ENCODE results near the gene LSM7. TPM values are rescaled to one million over a fixed set of nuclear protein-coding genes. Genes with fewer than 3 reads are reported as not detected.

Gene LSM7
- total RNA-seq, 1 donor from 2014 or later = 85.0 TPM

DNA sequence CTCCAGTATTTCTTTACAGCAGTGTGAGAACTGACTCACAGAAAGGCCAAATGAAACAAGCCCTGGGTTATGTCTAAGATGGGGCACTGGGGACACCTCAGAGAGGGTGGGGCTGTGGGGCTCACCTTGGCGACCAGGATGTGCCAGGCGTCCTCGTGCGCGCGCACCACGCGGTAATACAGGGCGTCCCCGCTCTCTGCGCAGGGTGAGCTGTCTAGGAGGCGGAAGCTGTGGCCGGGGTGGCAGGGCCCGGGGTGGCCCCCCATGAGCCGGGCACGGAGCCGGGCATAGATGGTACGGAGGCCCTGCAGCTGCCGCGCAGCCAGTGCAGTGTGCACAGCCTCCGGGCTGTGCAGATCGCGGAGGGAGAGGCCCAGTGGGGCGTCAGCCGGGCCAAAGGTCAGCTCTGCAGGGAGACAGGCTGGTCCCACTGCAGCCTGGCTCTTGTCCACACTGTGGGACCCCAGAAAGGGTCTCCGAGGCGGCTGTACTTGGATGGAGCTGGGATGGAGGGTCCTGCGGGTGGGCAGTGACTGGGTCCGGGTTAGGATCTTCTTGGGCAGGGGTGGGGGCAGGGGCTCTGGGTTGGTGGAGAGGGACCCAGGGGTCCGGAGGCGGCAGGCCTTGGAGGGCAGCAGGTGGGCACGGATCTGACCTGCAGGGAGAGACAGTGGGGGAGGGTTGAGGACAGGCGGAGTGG is 49.8 kb downstream of the LSM7 start:
- DNase-seq (ENCODE audit: low spot score) = no peak

DNA sequence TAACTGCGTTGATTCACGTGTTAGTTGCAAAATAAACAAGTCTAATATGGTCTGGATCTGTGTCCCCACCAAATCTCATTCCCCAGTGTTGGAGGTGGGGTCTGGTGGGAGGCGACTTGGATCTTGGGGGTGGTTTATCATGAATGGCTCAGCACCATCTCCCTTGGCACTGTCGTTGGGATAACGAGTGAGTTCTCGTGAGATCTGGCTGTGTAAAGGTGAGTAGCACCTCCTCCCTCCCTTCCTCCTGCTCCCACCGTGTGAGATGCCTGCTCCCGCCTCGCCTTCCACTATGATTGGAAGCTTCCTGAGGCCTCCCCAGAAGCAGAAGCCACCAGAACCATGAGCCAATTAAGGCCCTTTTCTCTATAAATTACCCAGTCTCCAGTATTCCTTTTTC is 51.2 kb downstream of the LSM7 start:
- DNase-seq (ENCODE audit: low spot score) = no peak

DNA sequence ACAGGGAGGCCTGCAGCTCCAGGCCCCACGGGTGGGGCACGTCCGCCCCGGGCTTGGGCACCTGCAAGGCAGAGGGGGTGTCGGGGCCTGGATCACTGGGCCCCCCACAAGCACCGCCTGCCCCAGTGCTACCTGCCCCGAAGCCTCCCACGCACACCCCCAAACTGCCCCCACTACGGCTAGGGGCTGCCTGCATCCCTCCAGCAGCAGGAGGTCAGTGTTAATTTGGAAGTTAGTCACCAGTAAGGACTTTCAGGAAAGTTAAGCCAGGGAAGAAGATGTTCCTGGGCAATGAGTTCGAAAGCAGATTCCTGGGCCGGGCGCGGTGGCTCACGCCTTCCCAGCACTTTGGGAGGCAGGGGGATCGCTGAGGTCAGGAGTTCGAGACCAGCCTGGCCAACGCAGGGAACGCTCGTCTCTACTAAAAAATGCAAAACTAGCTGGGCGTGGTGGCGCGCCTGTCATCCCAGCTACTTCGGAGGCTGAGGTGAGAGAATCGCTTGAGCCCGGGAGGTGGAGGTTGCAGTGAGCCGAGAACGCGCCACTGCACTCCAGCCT is 51.9 kb downstream of the LSM7 start:
- no peak for DNase-seq (ENCODE audit: low spot score)

DNA sequence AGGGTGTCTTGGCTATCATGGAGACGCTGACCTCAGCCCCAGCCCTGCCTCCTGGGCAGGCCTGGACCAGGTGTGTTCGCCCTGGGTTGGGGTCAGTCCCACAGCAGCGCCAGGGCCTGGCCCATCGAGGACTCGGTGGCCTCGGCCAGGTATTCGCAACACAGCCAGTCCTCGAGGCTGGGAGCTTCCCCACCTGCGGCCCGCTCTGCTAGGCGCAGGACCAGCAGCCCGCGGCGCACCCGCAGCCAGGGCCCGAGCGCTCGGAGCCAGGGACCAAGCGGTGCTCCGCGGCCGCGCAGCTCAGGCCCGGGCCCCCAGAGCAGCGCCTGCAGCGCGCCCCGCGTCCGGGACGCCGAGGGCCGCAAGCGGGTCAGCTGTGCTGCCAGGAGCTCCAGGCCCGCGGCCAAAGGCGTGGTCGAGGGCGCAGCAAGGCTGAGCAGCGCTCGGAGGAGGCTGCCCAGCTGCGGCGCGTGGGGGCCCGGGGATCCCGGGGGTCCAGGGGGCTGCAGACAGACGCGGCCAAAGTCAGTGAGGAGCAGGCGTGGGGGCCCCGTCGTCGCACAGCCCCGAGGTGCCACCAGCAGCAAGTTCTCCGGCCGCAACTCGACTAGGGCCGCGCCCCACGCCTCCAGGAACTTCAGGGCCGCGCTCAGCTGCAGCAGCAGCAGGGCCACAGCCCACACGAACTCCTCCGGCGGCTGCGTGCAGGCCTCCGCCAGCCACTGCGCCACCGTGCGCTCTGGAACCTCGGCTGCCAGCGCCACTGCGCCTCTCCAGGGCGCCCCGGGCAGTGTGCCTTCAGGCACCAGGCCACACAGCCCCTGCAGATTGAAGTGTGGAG is 52.6 kb downstream of the LSM7 start:
- DNase-seq (ENCODE audit: low spot score) = no peak

DNA sequence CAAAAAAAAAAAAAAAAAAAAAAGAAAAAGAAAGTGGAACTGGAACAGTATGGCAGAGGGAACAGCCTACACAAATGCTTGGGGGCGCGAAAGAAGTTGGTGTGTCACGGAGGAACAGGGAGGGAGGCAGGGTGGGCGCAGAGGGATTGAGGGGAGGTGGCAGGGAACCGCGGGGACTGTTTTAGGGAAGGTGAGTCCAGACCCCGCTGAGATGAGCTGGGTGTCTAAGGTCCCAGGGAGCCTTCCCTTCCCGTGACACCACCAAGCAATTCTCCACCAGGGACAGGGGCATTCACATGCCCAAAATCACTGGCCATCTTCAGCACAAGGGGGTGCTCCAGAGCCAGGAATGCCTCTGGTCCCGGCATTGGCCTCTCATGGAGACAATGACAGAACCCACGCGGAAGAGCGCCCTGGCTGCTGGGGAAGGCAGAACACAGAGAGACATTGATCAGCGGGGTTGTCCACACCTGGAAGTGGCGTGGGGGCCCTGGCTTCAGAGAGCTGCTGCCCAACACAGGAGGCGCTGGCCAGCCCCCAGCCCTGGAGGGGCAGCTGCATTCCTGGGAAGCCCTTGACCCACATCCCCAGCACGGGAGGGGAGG is 53.4 kb downstream of the LSM7 start:
- peak; percentile 71 for DNase-seq (ENCODE audit: low spot score)

DNA sequence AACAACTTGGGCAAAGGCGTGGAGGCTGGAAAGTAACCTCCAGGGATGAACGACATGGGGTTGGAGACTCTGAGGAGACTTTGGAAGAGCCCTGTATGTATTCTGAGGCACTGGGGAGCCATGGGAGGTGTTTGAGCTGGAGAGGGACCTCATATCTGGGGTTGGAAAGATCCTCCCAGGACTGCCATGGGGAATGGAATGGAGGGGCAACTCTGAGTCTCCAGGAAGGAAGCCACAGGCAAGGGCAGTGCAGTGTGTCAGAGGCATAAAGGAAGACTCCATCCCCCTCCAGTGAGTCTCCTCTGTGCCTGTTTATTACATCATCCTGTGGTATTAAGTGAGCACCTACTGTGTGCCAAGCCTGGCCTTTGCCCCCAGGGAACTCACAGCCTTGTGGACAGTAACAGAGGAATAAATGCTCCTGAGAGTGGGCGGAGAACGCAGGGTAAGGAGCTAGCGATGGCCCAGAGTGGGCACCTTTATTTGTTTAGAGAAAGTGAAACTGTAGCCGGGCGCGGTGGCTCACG is 54.1 kb downstream of the LSM7 start:
- peak; percentile 36 for DNase-seq (ENCODE audit: low spot score)

DNA sequence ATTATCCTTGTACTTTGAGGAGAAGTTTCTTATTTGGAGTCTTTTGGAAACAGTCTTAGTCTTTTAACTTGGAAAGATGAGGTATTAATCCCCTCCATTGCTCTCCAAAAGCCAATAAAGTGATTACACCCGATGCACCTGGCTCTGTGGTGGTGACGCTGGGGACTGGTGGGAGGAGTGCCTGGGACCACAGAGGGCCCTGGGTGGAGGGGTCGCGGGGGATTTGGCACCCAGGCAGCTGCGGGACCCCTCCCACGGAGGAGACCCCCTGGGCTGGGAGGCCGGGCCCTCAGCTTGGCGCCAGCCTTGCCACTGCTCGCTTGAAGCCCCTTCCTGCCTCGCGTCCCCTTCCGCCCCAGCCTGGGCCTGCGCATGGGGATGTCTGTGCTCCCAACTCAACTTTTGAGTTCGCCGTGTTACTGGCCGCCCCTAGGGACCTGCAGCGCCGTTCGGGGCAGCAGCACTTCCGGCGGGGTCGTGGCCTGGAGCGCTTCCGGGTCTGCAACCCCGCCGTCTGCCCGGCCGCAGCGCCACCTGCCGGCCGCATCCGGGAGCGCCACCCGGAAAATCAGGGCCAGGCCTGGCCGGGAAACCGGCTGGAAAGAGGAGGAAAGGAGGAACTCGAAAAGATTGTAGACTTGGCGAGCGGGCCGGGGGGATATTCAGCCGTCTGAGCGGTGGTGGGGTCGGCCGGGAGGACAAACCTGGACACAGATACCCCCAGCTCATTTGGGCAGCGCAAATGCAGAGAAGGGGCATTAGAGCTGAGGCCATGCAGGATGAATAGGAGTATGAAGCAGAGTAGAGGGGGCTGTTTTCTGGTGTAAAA is 54.8 kb downstream of the LSM7 start:
- DNase-seq (ENCODE audit: low spot score) = peak; percentile 76

Other genes with a start within 250 kb of the LSM7 start
- gene MOB3A, start 232.3 kb downstream of the LSM7 start, total RNA-seq = 51.0 TPM
- gene IZUMO4, start 231.7 kb downstream of the LSM7 start, total RNA-seq = 5.9 TPM
- gene AP3D1, start 177.0 kb downstream of the LSM7 start, total RNA-seq = 148 TPM
- gene DOT1L, start 164.7 kb downstream of the LSM7 start, total RNA-seq = 41.9 TPM
- gene PLEKHJ1, start 92.3 kb downstream of the LSM7 start, total RNA-seq = 52.0 TPM
- 65.8 TPM for gene SF3A2, start 91.8 kb downstream of the LSM7 start, total RNA-seq
- 1.3 TPM for gene AMH, start 79.3 kb downstream of the LSM7 start, total RNA-seq
- 0.49 TPM for gene JSRP1, start 72.2 kb downstream of the LSM7 start, total RNA-seq
- 0.99 TPM for gene PEAK3, start 46.4 kb downstream of the LSM7 start, total RNA-seq
- not detected for gene LINGO3, start 20.4 kb downstream of the LSM7 start, total RNA-seq
- 70.3 TPM for gene SPPL2B, start 98 bp upstream of the LSM7 start, total RNA-seq
- not detected for gene TMPRSS9, start 31.7 kb upstream of the LSM7 start, total RNA-seq
- gene TIMM13, start 99.0 kb upstream of the LSM7 start, total RNA-seq = 87.0 TPM
- 27.5 TPM for gene LMNB2, start 128.4 kb upstream of the LSM7 start, total RNA-seq
- 55.3 TPM for gene GADD45B, start 147.5 kb upstream of the LSM7 start, total RNA-seq

All from ureter (tissue), 1 donor.